Ureter (tissue), 1 donor: ENCODE measurements around the gene NFATC1. TPM values are rescaled to one million over a fixed set of nuclear protein-coding genes. Genes with fewer than 3 reads are reported as not detected.
"Not testable (repeated sequence)": the region's sequence is repeated elsewhere in the genome, so short reads cannot be mapped to it uniquely, and the experiment has no call there.

Experiments used
- DNase-seq: peaks from one replicate; pipeline ENCODE4 v3.0.0-alpha.2; 2020; ENCODE audit warnings: low spot score
- total RNA-seq: library from RNA; stranded (reverse); gene quantifications from one replicate; pipeline ENCODE4 v1.2.4, GENCODE V29; 2023
- donor health status: DM: yes; HTN: yes; CAD: no.

NFATC1 gene
- total RNA-seq, 1 donor from 2014 or later, result 13.8 TPM

GRCh38 chr18:79472176-79472575 lies 76.4 kb downstream of the NFATC1 start:
- no peak for DNase-seq

- no peak for DNase-seq
These were observed 77.2 kb downstream of the NFATC1 start for GRCh38 chr18:79472946-79473345.

- no peak for DNase-seq
These were observed 80.5 kb downstream of the NFATC1 start for GRCh38 chr18:79476031-79476917.

DNA sequence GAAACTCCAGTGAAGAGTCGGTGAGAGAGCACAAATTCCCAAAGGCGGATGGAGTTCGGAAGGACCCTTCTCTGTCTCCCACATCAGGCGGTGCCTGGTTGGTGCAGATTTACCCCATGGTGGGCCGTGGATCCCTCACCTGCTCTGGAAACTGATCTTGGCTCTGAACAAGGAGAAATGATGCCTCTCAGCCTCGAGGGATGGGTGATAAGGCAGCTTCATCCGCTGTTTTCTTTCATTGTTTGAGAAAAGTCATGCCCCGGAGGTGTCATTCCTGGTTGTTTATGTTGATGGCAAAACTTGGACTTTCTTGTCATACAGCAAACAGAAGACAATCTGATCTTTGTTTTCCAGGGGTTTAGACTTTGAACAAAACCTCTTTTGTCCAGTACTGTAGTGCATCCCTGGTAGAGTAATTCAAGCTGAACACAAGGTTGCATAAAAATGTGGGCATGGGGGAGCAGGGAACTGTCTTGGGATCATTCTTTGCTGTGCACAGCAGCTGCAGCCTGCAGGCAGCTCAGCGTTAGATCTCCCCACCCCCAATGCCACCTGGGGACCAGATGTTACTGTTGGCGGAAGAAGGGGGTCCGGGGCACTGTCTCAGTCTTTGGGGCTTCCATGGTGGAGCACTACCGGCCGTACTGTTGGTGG lies 81.3 kb downstream of the NFATC1 start:
- no peak for DNase-seq

DNA sequence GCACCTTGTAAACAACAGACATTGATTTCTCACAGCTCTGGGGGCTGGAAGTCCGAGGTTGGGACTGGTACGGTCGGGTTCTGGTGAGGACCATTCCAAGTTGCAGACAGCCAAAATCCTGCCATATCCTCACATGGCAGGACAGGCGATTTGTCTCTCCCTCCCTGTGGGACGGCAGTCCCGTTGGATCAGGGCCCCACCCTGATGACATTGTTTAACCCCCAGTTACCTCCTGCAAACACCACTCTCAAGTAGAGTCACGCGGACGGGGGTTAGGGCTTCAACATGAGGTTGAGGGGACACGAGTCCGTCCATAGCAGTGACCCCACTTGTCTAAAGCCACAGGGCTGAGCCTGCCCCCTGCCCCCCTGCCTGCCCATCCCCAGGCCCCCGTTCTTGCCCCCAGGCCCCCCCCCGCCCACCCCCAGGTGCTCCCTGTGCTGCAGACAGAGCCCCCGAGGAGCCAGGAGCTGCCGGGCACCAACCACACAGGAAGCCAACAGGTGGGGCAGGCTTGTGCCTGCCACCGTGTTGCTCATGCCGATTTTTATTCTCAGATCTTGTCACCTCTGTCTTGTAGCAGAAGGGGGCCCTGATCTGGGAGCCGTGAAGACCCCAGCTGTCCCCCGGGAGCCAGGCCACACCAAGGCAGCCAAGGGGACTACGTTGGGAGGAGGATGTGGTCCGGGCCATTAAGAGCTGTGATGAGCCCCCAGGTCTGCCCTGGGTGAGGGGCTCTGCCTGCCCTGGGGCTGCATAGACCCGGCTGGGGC lies 82.2 kb downstream of the NFATC1 start:
- no peak for DNase-seq

- no peak for DNase-seq
These were observed 82.9 kb downstream of the NFATC1 start for GRCh38 chr18:79478484-79479115.

DNA sequence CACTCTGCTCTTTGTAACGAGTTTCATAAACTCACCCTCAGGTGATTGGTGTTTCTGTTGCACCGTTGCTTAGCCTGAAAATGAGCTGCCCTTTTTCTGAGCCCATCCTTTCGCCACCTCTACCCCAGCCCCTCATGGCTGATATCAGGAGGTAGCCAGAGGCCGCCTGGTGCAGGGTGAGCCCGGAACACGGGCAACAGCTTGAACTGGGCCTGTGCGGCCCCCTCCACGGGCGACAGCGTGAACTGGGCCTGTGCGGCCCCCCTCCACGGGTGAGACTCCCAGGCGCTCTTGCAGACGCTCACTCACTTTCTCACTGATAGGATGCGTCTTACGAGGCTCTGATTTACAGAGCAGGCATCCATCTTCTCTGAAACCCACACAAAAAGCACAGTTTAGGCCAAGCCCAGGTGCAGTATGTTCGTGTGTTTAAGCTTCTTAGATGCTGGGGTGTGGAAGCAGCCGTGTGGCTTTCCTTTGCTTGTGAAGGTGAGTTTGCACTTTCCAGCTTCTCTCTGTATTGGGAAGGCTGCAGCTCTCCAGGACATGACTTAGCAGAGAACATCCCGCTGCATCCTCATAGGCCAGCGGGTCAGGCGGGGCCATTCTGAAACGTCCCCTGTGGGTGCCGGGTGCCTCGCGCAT lies 83.5 kb downstream of the NFATC1 start:
- DNase-seq, result no peak

DNA sequence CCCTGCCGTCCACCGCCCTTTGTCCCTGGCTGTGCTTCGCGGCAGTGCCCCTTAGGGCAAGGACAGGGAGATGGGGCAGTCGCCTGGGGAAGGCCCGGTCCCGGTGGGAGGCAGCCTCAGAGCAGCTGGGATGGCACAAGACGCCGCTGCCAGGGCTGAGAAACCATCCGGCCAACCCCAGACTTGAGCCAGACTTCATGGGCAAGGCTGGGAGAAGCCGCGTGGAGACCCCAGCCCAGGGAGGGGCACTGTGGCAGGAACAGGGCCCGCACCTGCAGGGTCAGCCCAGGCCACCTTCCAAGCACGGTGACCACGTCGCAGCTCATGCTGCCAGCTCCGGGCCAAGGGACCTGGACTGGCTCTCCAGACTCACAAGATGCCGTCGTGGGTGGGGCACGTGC lies 84.0 kb downstream of the NFATC1 start:
- DNase-seq, result no peak

DNA sequence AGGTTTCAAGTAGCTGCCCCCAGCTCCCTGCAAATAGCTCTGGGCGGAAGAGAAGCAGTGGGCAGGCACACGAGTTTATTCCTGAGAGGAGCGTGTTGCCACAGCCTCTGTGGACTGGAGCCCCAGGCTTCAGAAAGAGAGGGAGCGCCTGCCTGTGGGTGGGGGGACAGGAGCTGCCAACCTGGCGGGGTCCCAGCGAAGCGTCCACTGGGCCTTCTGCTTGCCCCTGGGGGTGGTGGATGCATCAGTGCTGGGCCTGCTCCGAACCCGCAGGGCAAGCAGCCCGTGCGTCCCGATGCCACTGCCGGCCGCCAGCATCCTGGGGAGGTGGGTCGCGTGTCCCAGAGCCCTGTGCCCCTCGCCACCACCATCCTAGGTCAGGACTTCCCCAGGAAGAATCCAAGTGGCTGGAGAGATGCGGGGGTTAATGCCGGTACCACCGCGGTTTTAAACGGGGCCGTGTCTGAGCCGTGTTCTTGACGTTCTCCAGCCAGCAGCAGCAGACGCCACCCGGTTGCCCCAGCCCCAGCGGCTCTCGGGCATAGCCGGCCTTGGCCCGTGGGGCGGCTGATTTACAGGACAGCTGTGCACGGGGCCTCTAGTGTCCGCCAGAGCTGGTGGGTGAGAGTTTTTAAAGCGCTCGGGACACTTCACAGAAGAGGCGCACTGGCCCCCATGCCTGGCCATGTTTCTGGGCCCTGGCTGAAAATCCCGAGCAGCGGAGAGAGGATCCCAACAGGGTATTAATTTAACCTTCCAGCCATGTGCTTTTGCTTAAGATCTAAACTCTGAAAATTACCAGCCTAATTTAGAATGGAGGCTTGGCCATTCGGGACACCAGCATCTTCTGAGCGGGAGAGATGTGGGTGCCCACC lies 84.7 kb downstream of the NFATC1 start:
- DNase-seq, result no peak

- no peak for DNase-seq
These were observed 85.5 kb downstream of the NFATC1 start for GRCh38 chr18:79481046-79481790.

DNA sequence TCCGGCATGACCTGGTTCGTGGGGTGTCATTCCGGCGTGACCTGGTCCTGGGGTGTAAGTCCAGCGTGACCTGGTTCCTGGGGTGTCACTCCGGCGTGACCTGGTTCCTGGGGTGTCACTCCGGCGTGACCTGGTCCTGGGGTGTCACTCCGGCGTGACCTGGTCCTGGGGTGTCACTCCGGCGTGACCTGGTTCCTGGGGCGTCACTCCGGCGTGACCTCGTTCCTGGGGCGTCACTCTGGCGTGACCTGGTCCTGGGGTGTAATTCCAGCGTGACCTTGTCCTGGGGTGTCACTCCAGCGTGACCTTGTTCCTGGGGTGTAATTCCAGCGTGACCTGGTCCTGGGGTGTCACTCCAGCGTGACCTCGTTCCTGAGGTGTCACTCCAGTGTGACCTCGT lies 87.7 kb downstream of the NFATC1 start:
- not testable (repeated sequence) for DNase-seq

GRCh38 chr18:79483971-79484491 lies 88.3 kb downstream of the NFATC1 start:
- no peak for DNase-seq

DNA sequence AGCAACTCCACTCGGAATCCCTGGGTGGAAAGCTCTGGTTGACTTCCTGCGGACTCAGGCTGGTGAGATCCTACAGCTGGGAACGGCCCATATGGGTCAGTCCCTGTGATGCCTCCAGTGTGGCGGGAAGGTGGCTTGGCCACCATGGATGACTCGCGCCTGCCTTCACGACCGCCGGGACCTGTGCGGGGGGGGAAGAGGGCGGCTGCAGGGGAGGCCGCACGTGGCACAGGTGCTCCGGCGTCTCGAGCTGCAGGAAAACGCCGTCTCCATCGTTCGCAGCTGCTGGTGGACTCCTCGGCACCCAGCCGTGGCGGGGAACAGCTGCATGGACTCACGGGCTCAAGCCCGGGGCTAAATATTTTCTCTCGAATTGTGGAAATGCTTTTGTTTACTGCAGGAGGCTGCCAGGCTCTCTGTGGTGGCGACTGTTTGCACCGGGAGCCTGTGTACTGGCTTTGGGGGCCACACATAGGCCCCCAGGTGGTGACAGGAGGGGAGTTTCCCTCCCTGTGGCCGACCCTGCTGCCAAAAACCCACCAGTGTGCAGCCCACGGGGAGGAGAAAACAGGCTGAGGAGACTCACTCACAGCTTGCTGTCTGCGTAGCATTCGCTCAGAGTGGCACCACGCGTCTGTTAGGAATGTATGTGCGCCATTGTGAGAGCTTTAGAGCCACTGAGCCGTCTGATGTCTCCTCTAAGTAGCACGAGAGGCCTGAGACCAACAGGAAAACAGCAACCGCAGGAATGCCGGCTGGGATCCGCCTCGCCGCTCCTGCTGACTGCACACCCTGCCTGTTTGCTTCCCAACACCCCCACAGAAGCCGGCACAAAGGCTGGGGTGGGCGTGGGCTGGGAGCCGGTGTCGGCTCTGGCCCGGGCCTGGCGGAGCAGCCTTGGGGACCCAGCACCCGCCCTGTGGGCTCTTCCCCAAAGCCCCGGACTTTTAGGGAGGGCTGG lies 89.2 kb downstream of the NFATC1 start:
- no peak for DNase-seq

DNA sequence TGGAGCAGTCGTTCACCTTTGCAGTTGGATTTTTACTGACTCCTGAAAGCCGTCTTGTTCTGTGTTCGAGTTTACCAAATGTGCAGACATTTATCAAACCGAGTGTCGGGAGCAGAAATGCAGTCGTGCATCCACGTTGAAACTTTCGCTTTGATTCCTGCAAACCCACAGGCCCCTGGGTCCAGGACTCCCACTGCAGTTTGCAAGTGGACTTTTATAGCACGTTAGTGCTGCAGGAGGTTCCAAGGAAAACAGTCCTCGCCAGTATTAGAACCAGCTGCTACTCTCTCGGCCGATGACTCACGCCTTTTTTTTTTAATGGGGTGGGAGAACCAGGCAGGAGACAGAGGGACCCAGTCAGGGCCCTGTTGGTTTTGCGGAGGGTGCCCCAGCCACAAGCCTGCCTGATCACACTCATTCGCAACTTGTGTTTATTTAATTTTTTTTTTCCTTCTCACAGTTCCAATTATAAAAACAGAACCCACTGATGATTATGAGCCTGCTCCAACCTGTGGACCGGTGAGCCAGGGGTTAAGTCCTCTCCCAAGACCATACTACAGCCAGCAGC lies 90.1 kb downstream of the NFATC1 start:
- no peak for DNase-seq

DNA sequence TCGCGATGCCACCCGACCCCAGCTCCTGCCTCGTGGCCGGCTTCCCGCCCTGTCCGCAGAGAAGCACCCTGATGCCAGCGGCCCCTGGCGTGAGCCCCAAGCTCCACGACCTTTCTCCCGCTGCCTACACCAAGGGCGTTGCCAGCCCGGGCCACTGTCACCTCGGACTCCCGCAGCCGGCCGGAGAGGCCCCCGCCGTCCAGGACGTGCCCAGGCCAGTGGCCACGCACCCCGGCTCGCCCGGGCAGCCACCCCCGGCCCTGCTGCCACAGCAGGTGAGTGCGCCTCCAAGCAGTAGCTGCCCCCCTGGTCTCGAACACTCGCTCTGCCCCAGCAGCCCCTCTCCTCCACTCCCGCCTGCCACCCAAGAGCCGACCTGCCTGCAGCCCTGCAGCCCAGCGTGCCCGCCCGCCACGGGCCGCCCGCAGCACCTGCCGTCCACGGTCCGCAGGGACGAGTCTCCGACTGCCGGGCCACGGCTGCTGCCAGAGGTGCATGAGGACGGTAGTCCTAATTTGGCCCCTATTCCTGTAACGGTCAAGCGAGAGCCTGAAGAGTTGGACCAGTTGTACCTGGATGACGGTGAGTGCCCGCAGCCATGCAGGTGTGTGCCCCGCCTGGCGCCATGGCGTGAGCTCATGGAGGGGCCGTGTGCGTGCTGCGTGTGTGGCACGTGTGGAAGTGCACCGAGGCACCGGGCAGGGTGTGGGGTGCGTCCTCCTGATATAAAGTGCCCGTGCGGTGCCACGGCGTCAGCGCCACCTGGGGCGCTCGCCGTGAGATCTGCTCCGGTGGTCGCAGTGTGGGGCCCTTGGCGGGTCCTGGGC lies 90.8 kb downstream of the NFATC1 start:
- DNase-seq, result no peak

- no peak for DNase-seq
These were observed 91.6 kb downstream of the NFATC1 start for GRCh38 chr18:79487183-79487800.

DNA sequence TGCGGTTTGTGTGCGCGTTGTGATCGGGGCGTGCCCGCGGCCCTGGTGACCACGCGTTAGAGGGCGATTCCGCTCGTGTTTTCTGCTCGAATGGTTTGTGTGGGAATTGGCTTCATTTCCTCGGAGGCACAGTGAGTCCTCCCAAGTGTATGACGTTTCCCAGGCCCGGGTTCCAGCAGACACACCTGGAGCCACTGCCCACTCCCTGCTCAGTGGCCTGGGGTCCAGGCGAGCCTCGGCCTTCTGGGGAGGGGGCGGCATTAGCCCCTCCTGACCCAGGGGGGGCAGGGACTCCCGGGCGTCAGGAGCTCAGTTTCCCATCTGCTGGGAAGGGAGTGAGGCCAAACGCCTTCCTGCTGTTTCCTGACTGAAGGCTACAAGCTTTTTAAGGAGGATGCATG lies 92.1 kb downstream of the NFATC1 start:
- DNase-seq, result no peak
